ENCODE results near the gene KAZN. TPM values are rescaled to one million over a fixed set of nuclear protein-coding genes. Genes with fewer than 3 reads are reported as not detected.

Gene KAZN
- polyA plus RNA-seq, 1 experiment = 3.7 TPM

- no peak for TF ChIP-seq CTCF (IDR thresholded peaks at IDR 0.05; ENCODE audit: low read depth, low read length)
- ChIA-PET POLR2A (no interaction called here), CTCF (no interaction called here)
- no peak for DNase-seq (ENCODE audit: low read depth, low spot score)
- H3K9me3 ChIP-seq (ENCODE audit: control insufficient read depth, insufficient read depth, low read length) = no peaks in the 10 kb centered on the region; the same call in 1 of the 2 replicates
- H3K4me3 ChIP-seq (ENCODE audit: low read depth, low read length) = no peak overlapping the region
- no peak overlapping the region for H3K27ac ChIP-seq (ENCODE audit: low read depth, low read length)
- peaks cover 42% of the 10 kb centered on the region for H3K27me3 ChIP-seq (ENCODE audit: control insufficient read depth, insufficient read depth, low read length)
Measured at GRCh38 chr1:15117671-15118325, 519.3 kb downstream of the KAZN start.

DNA sequence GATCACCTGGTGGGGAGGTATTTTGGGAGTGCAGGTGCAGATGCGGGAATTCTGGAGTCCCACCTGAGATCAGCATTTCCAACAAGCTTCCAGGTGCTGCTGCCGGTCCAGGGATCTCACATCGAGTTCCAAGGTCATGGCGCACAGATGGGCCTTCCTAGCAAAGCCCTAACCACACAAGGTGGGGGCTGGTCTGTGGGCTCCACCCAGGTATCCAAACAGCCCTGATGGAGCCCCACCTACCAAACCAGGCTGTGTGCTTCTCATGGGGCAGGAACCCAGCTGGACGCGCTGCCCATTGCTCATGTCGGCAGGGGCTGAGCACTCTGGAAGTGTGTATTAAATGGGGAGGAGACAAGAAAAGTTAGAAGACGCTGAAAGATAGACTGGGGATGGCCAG is 520.1 kb downstream of the KAZN start:
- Histone ChIP-seq H3K4me3 (ENCODE audit: low read depth, low read length) (no peak overlapping the region), H3K27me3 (ENCODE audit: control insufficient read depth, insufficient read depth, low read length) (peaks cover 42% of the 10 kb centered on the region), H3K27ac (ENCODE audit: low read depth, low read length) (no peak overlapping the region), H3K9me3 (ENCODE audit: control insufficient read depth, insufficient read depth, low read length) (no peaks in the 10 kb centered on the region; the same call in 1 of the 2 replicates)
- no peak for DNase-seq (ENCODE audit: low read depth, low spot score)
- ChIA-PET POLR2A (no interaction called here), CTCF (interaction anchor here (1.2 kb wide), 1 partner anchor 186 kb away, joined by 3 read pairs; no protein-coding TSS in a partner anchor)
- no peak for TF ChIP-seq CTCF (IDR thresholded peaks at IDR 0.05; ENCODE audit: low read depth, low read length)

GRCh38 chr1:15120251-15120945 is 521.9 kb downstream of the KAZN start:
- H3K9me3 ChIP-seq (ENCODE audit: control insufficient read depth, insufficient read depth, low read length) = no peaks in the 10 kb centered on the region
- no peak for DNase-seq (ENCODE audit: low read depth, low spot score)
- CTCF ChIA-PET = interaction anchor here (1.2 to 1.9 kb wide), 3 partner anchors 8 to 185 kb away, joined by 3 to 5 read pairs (median 3); no protein-coding TSS in a partner anchor
- H3K4me3 ChIP-seq (ENCODE audit: low read depth, low read length) = no peak overlapping the region
- peaks cover 36% of the 10 kb centered on the region for H3K27me3 ChIP-seq (ENCODE audit: control insufficient read depth, insufficient read depth, low read length)
- POLR2A ChIA-PET = no interaction called here
- no peak overlapping the region for H3K27ac ChIP-seq (ENCODE audit: low read depth, low read length)
- TF ChIP-seq CTCF (IDR thresholded peaks at IDR 0.05; ENCODE audit: low read depth, low read length) = no peak

DNA sequence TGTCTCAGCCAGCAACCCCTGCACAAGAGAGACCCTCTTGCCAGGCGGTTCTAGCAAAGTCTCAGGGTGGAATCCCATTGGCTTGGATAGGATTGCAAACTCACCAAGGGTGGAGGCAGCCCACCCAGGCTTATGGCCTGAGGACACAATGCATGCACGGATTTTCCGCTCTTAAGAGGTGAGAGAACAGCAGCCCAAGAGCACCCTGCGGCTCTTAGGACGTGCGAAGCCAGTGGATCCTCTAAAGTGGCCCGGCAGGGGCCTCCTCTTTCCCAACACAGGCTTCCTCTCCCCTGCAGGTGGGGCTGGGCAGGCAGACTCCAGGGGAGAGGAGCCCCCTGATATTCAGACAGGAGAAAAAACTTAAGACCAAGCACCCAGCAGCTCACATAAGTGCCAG is 523.8 kb downstream of the KAZN start:
- Histone ChIP-seq H3K4me3 (ENCODE audit: low read depth, low read length) (no peak overlapping the region), H3K27me3 (ENCODE audit: control insufficient read depth, insufficient read depth, low read length) (peaks cover 31% of the 10 kb centered on the region), H3K27ac (ENCODE audit: low read depth, low read length) (no peak overlapping the region), H3K9me3 (ENCODE audit: control insufficient read depth, insufficient read depth, low read length) (no peaks in the 10 kb centered on the region)
- DNase-seq (ENCODE audit: low read depth, low spot score) = no peak
- CTCF ChIA-PET = interaction anchor here (1.6 to 1.8 kb wide), 2 partner anchors 181 to 183 kb away, joined by 3 to 6 read pairs; no protein-coding TSS in a partner anchor
- POLR2A ChIA-PET = no interaction called here
- TF ChIP-seq CTCF (IDR thresholded peaks at IDR 0.05; ENCODE audit: low read depth, low read length) = no peak

DNA sequence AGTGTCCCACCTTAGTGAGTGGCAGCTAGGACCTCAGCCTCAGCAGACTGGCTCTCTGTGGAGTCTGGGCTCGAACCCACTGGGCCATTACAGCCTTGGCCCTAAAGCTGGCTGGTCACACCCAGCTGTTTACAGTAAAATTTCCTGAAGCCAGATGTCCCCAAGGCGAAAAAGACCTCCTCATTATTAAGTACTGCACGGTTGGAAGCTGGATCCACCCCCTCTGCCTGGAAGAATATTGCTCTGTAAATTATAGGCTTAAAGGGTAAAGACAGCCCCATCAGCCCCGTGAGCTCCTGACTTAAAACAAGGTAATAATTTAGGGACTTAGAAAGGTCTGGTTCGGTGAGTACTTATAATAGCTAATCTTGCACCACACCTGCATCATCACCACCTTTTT is 524.8 kb downstream of the KAZN start:
- Histone ChIP-seq H3K27me3 (ENCODE audit: control insufficient read depth, insufficient read depth, low read length) (peaks cover 28% of the 10 kb centered on the region), H3K27ac (ENCODE audit: low read depth, low read length) (no peak overlapping the region), H3K9me3 (ENCODE audit: control insufficient read depth, insufficient read depth, low read length) (no peaks in the 10 kb centered on the region), H3K4me3 (ENCODE audit: low read depth, low read length) (no peak overlapping the region)
- CTCF ChIA-PET = interaction anchor here (0.8 to 1.8 kb wide), 3 partner anchors 148 to 182 kb away, joined by 3 to 7 read pairs (median 6); no protein-coding TSS in a partner anchor
- TF ChIP-seq CTCF (IDR thresholded peaks at IDR 0.05; ENCODE audit: low read depth, low read length) = no peak
- no peak for DNase-seq (ENCODE audit: low read depth, low spot score)
- POLR2A ChIA-PET = interaction anchor here (0.6 kb wide), 1 partner anchor 156 kb away, joined by 4 read pairs; no protein-coding TSS in a partner anchor
